GM19043 (cell line): ENCODE results near the gene ERBB4.

Experiments used
- ATAC-seq: cut with Tn5 transposase; IDR thresholded peaks from one replicate; pipeline ENCODE4 v1.9.1; 2021; ENCODE audit warnings: low read depth; ENCODE audit not compliant: unreplicated experiment

The ERBB4 gene

DNA sequence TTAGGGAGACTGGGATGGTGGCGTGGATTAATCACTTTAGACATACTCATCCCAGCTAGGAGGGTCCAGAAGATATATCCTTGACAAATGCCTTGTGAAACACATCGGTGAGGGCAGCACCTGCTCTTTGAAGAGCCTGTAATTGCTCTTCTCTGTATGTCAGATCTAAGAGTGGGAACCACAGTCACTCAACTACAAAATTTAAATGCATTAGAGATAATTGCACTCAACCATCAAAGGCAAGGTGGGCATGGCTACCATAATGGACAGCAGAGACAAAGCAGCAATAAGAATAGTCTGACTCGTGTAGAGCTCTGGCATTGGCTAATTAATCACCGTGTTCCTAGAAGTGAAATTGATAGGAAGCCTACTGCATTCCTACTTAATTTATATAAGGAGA lies 96.8 kb downstream of the ERBB4 start:
- ATAC-seq, result no peak

DNA sequence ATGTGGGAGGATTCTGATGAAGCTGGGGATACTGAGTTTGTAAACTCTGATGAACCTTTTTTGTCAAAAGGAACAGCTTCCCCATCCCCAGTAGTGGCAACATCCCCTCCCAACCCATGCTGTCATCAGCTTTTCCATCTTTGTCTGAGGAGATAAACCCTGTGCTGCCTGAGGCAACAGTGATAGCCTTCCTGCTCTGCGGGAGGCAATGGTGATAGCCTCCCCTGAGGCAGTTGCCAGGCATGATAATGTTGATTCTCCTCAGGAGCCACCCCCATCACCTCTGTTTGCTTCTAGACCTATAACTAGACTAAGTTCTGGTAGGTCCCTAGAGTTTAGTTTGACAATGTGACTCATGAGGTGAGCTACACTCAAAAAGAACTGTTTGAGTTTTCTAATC lies 97.5 kb downstream of the ERBB4 start:
- no peak for ATAC-seq

DNA sequence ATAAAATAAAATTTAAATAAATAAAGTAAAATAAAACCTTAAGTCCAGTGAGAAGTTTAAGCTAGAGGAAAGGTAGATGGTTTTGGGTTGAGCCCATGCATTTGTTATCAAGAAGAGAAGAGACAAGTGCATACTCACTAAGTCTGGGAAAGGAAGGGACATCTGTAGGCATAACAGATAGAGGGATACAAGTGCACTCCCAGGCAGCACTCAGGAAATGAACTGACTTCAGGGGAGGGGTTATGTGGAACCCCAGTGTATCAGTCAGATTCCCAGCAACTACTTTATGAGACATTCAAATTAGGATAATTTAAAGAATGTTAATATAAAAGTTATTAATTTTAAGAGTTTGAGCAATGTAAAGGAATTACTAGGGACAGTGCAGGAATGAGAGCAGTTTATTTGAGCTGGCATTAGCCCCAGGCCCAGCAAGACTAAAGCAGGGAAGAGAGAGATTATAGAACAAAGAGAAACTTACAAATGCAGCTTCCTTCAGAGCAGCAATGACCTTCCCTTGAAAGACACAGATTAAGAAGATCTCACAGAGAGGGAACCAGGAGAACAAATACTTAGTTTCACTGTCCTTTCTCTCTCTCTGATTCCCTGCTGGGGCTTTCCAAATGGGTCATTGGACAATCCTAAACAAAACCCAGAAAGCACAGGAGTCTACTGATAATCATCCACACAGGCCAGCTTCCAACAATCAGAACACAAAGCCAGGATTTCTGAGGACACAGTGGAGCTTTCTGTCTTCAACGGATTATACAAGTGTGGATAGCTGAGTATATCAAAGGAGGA lies 109.7 kb downstream of the ERBB4 start:
- ATAC-seq, result no peak

DNA sequence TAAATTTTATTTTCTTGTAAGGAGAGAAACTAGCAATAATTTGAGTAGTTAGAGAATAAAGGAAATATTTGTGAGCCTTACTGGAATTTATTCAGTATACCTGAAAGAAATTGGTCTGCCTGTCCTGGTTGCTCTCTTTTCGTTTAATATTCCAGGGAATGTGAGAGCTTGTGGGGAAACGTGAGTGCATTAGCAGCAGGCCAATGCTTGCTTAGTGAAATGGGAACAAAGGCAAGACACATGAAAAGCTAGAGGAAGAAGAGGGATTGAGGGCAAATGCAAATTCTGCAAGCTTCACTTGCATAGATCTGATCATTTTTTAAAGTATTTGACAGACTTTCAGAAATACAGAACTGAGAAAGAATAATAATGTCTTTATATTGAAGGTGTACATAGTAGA lies 111.0 kb downstream of the ERBB4 start:
- ATAC-seq, result no peak

DNA sequence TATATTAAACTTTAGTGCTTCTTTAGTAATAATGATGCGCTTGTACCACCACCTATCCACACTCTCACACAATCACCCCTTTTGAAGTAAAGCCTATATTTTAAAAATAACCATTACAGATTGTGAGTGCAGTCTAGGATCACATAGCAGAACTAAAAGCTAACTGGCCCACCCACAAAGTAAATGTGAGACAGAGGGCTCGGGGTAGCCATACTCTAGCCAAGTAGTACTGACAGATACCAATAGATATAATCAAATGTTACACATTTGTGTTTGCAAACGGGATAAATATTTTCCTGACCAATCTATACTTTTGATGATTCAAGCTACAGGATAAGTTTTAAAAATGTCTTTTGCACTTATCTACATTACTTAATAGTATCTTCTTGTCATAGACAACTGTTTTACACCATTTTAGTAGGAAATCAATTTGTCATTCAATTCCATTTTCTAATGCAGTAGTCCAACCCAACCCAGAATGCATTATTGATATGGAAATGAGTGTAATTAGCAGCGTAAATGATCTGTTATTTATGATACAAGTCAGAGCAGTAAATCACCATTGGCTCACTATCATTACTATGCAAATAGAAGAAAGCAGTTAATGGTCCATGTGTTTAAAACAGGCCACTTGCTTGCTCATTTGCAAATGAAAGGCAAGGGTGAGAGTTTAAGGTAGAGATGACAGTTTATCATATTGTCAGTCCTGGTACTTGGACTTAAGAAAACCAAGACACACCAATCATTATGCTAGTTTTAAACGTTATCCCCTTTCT lies 111.8 kb downstream of the ERBB4 start:
- ATAC-seq, result no peak

DNA sequence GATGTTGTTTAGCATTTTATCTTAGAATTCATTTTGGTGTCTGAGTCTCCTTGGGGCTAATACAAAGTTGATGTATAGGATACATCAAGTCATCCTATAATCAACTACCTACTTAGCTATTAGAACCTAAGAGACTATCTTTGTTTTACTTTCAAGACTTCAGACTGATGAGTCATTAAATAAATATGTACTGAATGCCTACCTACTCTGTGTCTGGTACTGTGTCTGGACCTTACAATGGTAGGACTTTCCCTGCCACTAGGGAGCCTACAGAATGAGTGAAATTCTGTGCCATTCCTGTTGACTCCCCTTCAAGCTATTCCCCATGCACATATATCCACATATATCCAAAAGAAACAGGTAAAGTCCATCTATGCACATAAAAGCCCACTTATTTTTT lies 114.5 kb downstream of the ERBB4 start:
- ATAC-seq, result no peak

DNA sequence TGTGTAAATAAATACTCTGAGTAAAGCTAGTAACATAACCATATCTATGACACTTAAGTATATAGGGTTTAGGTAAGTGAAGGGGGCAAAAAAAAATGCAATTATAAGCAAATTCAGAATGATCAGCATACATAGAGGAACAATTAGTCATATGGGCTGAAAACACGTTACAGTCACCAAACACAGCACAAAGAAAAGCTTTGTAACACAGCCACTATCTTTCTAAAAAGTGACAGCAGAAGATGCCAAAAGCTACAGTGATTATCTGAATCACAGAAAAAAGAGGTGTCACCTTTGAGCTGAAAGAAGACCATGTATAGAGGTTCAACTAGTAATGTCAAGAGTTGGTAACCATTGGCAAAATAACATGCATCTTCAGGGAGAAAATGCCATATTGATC lies 115.5 kb downstream of the ERBB4 start:
- no peak for ATAC-seq

DNA sequence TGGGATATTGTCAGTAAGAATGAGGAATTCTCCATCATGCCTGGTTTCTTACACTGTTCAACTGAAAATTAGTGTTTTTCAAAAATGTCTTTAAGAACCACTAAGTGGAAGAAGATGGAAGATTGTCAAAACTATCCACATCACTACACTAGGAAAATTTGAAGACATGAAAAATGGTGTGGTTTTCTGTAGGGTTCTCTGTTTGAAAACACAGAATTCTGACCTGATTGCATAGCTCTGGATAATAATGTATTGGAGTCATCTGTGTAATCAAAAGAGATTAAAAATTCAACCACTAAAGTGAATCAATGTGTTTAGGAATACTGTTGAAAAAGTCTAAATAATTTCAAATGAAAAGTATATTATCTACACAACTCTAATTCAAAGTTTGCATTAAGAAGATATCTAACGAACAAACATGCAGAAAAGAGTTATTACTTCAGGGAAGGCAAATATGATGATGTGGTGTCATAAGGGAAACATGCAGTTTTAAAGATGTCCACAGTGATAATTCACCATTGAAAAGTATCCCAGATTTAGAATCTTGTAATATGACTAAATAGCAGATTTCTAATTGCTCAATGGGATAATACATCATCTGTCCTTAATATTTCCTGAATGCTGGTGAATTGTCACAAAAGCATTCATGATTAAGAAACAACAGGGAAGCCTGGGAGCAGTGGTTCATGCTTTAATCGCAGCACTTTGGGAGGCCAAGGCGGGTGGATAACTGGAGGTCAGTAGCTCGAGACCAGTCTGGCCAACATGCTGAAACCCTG lies 116.9 kb downstream of the ERBB4 start:
- ATAC-seq, result no peak

DNA sequence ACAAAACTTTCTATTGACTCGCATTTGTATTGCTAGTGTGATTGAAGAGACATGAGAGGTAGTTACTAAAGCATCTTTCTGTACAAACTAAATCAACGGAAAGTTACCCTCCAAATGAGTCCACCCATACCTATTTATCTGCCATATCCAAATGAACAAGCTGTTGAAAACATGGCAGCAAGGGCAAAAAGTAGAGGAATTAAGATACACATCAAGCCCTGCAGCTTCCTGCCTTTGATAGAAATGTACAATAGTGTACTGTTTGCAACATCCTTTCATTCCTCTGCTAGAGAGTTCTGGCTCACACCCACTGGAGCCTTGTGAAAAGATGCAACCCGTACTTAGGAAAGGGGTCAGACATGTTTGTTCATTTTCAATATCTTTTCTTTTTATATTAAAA lies 122.5 kb downstream of the ERBB4 start:
- no peak for ATAC-seq

DNA sequence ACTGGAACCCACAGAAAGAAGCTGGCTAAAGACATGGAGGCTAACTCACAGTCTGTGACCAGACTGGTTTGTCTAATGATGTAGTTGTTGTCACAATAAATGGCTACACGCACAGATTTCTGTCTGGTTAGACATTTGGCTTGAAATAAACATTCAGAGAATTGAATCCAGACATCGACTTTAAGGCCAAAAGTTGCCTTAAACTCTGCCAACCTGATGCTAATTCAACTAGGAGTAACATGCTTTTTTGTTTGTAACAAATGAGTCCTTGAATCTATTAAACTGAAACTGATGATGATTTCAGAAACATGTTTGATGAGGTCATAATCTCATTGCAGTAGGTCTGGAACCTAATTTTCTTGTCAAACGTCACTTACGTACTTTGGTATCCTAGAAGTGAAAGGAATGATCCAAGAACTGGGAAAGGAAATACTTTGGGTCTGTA lies 123.8 kb downstream of the ERBB4 start:
- ATAC-seq, result no peak

DNA sequence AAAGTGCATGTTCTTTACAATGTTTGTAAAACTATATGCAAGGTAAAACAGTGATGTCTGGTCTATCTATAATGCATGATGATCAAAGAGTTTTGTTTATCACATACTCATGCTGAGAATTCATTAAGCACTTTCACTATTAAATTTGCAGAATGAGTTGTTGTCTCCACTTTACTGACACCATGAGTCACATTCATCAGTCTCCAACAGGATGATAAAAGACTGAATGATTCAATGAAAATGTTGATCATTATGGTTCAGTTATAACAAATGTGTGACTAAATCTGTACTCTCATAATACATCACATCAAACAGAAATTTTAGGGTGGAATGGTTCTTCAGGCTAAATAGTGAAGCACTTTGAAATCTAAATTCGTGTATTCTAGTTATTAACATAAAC lies 129.0 kb downstream of the ERBB4 start:
- ATAC-seq, result no peak

DNA sequence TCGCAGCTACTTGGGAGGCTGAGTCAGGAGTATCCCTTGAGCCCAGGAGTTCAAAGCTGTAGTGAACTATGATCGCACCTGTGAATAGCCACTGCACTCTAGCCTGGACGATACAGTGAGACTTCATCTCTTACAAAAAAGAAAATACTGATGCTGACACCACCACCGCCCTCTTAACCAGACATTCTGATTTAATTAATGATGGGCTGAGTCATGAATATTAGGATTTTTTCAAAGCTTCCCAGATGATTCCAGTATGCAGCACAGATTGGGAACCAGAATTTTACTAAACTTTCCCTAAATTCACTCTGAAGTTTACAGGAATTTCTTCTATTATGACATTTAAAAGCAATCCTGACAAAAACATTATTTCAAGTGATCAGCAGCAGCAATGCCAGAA lies 130.1 kb downstream of the ERBB4 start:
- ATAC-seq, result no peak

DNA sequence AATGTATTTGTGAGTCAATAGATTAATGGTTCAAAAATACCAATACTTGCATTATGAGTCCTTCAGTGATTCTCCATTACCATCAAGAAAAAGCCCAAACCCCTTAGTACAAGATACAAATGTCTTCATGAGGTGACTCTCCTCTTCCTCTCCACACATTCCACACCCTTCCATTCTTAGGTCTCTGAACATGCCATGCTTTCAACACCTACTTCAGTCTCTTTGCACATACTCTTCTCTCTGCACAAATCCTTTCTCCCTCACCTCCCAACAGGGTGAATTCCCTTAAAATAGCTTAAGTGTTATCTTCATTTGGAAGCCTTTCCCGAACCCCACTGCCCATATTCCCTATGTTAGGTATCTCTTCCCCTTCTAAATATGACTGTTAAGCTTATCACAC lies 131.9 kb downstream of the ERBB4 start:
- no peak for ATAC-seq

DNA sequence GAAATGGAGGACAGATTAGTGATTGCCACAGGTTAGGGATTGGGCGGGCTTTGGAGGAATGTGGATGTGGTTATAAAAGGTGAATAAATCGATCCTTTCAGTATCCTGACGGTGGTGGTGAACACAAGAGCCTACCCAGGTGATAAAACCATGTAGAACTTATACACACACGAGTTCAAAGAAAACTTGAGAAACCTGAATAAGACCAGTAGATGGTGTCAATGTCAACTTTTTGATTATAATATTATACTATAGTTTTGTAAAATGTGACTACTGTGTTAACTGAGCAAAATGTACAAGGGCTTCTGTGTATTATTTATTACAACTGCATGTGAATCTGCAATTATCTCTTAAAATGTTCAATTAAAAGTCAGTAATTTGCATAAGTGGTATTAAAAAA lies 136.3 kb downstream of the ERBB4 start:
- ATAC-seq, result no peak

DNA sequence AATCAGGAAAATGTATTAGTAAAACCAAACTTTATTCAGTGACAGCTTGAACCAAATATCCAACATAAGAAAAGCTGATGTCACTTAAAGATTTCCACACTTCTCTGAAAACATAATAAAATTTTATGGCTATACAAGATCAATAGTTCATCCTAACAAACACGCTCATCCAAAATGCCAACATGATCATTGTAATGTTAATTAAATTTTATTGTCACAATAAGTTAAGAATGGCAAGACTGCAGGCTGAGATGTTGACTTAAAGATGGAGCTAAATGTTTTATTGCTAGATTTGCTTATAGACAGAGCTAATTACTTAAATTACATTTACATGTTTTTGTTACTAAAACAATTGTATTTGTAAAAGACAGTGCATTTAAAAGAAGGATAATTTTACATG lies 140.3 kb downstream of the ERBB4 start:
- no peak for ATAC-seq

DNA sequence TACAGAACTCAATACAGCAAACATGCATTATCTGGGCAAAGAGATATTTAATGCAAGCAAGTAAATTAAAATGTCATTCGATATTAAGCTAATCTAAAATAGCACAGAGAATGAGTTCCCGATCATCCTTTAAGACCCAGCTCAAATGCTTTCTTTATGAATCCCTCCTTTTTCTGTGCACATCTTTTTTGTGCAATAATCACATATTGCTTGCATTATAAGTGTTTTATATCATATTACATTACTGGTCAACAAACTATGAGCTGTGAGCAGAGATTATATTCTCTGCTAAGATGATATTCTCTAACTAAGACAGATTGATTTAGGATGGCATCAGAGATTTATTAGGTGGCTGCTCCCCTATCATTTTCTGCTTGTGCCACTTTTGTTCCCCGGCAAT lies 146.1 kb downstream of the ERBB4 start:
- ATAC-seq, result no peak

DNA sequence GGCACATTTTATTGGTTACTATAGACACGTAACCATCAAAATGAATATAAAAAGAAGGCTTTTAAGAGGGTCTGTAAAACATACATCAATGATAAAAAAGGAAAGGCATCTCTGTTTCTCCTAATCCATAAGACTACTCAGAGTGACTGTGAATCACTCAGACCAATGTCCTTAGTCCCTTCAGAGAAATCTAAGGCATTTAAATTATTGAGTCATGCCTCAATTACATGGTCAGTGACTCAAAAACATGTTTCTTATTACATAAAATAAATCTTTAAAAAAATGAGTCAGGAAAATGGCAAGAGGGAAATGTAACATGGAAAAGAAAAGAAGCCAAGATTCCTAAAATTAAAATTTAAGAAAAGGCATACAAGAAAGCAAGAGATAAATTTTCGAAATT lies 146.6 kb downstream of the ERBB4 start:
- ATAC-seq, result no peak

DNA sequence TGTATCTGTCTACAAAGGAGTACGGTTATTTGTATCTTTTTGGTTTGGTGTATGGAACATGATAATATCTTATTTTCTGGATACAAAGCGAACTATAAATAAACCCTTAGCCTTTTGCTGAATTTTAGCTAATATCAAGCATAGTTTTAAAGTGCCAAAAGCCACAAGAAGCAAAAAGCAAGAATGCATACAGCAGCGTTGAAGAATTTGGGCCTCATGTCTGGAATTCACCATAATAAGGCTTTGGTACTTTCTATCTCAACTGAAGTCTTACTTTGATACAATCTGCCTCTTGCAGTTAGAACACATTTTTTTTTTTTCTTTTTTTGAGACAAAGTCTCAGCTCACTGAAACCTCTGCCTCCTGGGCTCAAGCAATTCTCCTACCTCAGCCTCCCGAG lies 151.5 kb downstream of the ERBB4 start:
- ATAC-seq, result no peak

DNA sequence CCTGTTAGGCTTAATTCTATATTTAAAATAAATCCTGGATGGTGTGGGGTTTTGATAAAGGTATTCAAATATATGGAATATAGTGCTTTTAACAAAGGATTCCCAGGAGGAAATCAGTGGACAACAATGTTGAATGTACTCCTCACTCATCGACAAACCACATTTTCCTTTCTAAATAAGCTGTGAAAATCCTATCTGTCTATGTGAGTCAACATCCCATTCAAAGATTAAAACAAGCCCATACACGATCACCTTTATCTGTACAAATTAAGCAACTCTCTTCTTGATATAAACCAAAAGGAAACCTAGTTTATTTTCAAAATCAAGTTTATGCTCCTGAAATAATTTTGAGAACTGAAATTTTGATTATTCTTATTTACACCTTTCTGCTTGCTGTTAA lies 153.4 kb downstream of the ERBB4 start:
- ATAC-seq, result no peak

DNA sequence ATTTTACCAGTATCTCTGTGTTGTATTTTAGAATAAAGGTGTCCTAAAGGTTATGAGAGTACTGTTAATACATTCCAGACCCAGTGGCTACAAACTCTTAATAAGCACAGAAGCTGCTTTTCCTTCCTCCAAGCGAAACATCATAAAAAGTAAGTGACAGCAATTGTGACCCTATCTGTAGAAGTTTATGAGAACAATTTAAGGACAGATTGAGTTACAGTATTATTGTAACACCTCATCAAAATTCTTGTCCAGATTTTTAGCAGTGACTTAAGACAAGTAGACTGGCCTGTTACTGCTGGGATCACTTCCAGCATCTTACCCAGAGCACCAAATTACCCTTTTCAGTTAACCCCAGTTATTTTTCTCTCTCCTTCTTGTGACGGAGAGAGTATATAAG lies 154.6 kb downstream of the ERBB4 start:
- ATAC-seq, result no peak

DNA sequence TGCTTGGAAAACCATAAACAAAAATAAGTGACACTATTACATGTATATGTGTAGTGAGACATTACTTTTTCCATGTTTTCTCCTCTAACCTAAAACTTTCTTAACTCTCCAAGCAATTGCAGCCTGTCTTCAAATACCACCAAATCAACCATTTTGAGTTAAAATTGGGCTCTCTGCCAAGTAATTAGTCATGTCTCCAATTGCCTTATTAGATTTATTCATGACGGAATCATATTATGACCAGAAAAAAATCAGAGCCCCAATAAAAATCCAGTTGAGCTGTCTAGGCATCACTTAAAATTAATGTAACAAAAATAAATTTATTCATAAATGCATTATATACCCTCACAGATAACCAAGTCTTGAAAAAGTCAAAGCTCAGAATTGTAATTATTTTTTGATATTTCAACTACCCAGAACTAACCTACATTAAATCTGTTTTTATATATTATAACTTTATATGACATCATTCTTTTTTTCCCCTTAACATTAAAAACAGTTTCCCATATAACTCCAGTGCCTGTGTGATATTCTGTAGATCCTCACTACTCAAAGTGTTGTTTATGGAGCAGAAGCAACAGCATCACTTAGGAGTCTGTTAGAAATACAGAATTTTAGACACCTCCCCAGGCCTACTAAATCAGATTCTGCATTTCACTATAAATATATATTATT lies 157.0 kb downstream of the ERBB4 start:
- no peak for ATAC-seq
